Measurements from ENCODE around the gene CES4A.

DNA sequence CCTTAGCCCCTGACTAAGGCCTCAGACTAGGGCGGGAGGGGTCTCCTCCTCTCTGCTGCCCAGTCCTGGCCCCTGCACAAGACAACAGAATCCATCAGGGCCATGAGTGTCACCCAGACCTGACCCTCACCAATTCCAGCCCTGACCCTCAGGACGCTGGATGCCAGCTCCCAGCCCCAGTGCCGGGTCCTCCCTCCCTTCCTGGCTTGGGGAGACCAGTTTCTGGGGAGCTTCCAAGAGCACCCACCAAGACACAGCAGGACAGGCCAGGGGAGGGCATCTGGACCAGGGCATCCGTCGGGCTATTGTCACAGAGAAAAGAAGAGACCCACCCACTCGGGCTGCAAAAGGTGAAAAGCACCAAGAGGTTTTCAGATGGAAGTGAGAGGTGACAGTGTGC is 14.7 kb upstream of the CES4A start:
- TF ChIP-seq EZH2 (IDR thresholded peaks at IDR 0.05; ENCODE audit: low read length), result no peak
- TF ChIP-seq, protein P1, sequence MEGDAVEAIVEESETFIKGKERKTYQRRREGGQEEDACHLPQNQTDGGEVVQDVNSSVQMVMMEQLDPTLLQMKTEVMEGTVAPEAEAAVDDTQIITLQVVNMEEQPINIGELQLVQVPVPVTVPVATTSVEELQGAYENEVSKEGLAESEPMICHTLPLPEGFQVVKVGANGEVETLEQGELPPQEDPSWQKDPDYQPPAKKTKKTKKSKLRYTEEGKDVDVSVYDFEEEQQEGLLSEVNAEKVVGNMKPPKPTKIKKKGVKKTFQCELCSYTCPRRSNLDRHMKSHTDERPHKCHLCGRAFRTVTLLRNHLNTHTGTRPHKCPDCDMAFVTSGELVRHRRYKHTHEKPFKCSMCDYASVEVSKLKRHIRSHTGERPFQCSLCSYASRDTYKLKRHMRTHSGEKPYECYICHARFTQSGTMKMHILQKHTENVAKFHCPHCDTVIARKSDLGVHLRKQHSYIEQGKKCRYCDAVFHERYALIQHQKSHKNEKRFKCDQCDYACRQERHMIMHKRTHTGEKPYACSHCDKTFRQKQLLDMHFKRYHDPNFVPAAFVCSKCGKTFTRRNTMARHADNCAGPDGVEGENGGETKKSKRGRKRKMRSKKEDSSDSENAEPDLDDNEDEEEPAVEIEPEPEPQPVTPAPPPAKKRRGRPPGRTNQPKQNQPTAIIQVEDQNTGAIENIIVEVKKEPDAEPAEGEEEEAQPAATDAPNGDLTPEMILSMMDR (optimal IDR thresholded peaks at IDR 0.05 in 1 of 3, IDR thresholded peaks at IDR 0.05 in 1 of 3, conservative IDR thresholded peaks at IDR 0.05 in 1 of 3; ENCODE audit: extremely low read depth in 1 of 3, insufficient read depth in 2 of 3, low read length in 3 of 3), result no peak
